Measurements from ENCODE around the gene PRTN3. TPM values are rescaled to one million over a fixed set of nuclear protein-coding genes. Genes with fewer than 3 reads are reported as not detected.

Gene PRTN3
- total and polyA plus RNA-seq, 4 donors = 0.17 to 225 (median 1.7) TPM

DNA sequence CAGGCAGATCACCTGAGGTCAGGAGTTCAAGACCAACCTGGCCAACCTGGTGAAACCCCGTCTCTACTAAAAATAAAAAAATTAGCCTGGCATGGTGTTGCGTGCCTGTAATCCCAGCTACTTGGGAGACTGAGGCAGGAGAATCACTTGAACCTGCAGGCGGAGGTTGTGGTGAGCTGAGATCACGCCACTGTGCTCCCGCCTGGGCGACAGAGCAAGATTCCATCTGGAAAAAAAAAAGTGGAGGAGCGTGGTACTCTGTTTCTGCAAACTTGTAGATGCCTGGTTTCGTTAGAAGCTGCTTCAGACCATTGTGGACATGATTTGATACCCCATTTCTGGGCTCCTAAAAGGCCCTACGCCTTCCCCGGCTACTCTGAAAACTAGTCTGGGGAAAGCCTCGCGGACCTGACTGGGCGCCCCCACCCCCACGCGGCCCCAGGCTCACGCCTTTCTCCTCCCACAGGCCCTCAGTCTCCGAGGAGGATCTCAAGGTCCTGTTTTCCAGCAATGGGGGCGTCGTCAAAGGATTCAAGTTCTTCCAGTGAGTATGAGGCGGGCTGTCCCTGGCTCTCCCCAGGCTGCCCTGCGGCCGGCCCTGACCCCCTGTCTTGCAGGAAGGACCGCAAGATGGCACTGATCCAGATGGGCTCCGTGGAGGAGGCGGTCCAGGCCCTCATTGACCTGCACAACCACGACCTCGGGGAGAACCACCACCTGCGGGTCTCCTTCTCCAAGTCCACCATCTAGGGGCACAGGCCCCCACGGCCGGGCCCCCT is 30.5 kb upstream of the PRTN3 start:
- no peaks in the 10 kb centered on the region for H3K9me3 ChIP-seq (ENCODE audit: control insufficient read depth in 4 of 4, low read length in 3 of 4)
- no peak overlapping the region for H3K27ac ChIP-seq (ENCODE audit: low read depth in 1 of 2, low read length in 2 of 2)
- DNase-seq (ENCODE audit: low spot score) = no peak
- H3K4me1 ChIP-seq (ENCODE audit: control insufficient read depth in 4 of 4, insufficient read depth in 4 of 4, low read length in 3 of 4) = no peaks in the 10 kb centered on the region
- peaks cover 31 to 59% (median 50%) of the 10 kb centered on the region in 4 donors for H3K36me3 ChIP-seq (ENCODE audit: control insufficient read depth in 4 of 4, insufficient read depth in 3 of 4, low read depth in 1 of 4, low read length in 3 of 4)
- no peaks in the 10 kb centered on the region for H3K27me3 ChIP-seq (ENCODE audit: control insufficient read depth in 4 of 4, insufficient read depth in 4 of 4, low read length in 3 of 4)
- TF ChIP-seq, protein P1, sequence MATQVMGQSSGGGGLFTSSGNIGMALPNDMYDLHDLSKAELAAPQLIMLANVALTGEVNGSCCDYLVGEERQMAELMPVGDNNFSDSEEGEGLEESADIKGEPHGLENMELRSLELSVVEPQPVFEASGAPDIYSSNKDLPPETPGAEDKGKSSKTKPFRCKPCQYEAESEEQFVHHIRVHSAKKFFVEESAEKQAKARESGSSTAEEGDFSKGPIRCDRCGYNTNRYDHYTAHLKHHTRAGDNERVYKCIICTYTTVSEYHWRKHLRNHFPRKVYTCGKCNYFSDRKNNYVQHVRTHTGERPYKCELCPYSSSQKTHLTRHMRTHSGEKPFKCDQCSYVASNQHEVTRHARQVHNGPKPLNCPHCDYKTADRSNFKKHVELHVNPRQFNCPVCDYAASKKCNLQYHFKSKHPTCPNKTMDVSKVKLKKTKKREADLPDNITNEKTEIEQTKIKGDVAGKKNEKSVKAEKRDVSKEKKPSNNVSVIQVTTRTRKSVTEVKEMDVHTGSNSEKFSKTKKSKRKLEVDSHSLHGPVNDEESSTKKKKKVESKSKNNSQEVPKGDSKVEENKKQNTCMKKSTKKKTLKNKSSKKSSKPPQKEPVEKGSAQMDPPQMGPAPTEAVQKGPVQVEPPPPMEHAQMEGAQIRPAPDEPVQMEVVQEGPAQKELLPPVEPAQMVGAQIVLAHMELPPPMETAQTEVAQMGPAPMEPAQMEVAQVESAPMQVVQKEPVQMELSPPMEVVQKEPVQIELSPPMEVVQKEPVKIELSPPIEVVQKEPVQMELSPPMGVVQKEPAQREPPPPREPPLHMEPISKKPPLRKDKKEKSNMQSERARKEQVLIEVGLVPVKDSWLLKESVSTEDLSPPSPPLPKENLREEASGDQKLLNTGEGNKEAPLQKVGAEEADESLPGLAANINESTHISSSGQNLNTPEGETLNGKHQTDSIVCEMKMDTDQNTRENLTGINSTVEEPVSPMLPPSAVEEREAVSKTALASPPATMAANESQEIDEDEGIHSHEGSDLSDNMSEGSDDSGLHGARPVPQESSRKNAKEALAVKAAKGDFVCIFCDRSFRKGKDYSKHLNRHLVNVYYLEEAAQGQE (IDR thresholded peaks at IDR 0.05) = no peak
- TF ChIP-seq HNF4G (IDR thresholded peaks at IDR 0.05) = no peak
- no peak for TF ChIP-seq EGR1 (IDR thresholded peaks at IDR 0.05; ENCODE audit: low read depth in 2 of 2)
- TF ChIP-seq, protein P2, sequence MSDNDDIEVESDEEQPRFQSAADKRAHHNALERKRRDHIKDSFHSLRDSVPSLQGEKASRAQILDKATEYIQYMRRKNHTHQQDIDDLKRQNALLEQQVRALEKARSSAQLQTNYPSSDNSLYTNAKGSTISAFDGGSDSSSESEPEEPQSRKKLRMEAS (IDR thresholded peaks at IDR 0.05) = no peak
- TF ChIP-seq RAD21 (IDR thresholded peaks at IDR 0.05) = no peak
- no peak for TF ChIP-seq YY1 (IDR thresholded peaks at IDR 0.05)
- TF ChIP-seq, protein P3, sequence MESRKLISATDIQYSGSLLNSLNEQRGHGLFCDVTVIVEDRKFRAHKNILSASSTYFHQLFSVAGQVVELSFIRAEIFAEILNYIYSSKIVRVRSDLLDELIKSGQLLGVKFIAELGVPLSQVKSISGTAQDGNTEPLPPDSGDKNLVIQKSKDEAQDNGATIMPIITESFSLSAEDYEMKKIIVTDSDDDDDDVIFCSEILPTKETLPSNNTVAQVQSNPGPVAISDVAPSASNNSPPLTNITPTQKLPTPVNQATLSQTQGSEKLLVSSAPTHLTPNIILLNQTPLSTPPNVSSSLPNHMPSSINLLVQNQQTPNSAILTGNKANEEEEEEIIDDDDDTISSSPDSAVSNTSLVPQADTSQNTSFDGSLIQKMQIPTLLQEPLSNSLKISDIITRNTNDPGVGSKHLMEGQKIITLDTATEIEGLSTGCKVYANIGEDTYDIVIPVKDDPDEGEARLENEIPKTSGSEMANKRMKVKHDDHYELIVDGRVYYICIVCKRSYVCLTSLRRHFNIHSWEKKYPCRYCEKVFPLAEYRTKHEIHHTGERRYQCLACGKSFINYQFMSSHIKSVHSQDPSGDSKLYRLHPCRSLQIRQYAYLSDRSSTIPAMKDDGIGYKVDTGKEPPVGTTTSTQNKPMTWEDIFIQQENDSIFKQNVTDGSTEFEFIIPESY (IDR thresholded peaks at IDR 0.05) = no peak
- no peak for TF ChIP-seq FOXA1 (IDR thresholded peaks at IDR 0.05)
- TF ChIP-seq FOXA2 (IDR thresholded peaks at IDR 0.05) = no peak
- TF ChIP-seq NR2F2 (IDR thresholded peaks at IDR 0.05) = no peak
- TF ChIP-seq, protein P4, sequence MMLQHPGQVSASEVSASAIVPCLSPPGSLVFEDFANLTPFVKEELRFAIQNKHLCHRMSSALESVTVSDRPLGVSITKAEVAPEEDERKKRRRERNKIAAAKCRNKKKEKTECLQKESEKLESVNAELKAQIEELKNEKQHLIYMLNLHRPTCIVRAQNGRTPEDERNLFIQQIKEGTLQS (IDR thresholded peaks at IDR 0.05) = no peak
- TF ChIP-seq GABPA (IDR thresholded peaks at IDR 0.05 in 1 of 2, conservative IDR thresholded peaks at IDR 0.05 in 1 of 2) = no peak
- no peak for TF ChIP-seq JUND (IDR thresholded peaks at IDR 0.05)
- no peak for TF ChIP-seq SP1 (IDR thresholded peaks at IDR 0.05)
- TF ChIP-seq RXRA (IDR thresholded peaks at IDR 0.05) = no peak
- TF ChIP-seq TAF1 (conservative IDR thresholded peaks at IDR 0.05) = no peak
- H3K9ac ChIP-seq (ENCODE audit: low read depth in 1 of 2, low read length in 2 of 2) = no peak overlapping the region
- WGBS = 89% methylated on average over 30 of the region's 30 CpGs
- no peak overlapping the region for H3K4me3 ChIP-seq (ENCODE audit: low read depth in 1 of 3, low read length in 3 of 3)

DNA sequence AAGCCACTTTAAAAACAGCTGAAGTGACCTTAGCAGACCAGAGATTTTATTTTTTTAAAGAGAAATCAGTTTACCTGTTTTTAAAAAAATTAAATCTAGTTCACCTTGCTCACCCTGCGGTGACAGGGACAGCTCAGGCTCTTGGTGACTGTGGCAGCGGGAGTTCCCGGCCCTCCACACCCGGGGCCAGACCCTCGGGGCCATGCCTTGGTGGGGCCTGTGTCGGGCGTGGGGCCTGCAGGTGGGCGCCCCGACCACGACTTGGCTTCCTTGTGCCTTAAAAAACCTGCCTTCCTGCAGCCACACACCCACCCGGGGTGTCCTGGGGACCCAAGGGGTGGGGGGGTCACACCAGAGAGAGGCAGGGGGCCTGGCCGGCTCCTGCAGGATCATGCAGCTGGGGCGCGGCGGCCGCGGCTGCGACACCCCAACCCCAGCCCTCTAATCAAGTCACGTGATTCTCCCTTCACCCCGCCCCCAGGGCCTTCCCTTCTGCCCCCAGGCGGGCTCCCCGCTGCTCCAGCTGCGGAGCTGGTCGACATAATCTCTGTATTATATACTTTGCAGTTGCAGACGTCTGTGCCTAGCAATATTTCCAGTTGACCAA is 29.8 kb upstream of the PRTN3 start:
- TF ChIP-seq FOXA2 (IDR thresholded peaks at IDR 0.05) = no peak
- no peak for TF ChIP-seq GABPA (IDR thresholded peaks at IDR 0.05 in 1 of 2, conservative IDR thresholded peaks at IDR 0.05 in 1 of 2)
- no peak for TF ChIP-seq YY1 (IDR thresholded peaks at IDR 0.05)
- TF ChIP-seq, protein P3 (IDR thresholded peaks at IDR 0.05) = no peak
- no peak for TF ChIP-seq NR2F2 (IDR thresholded peaks at IDR 0.05)
- TF ChIP-seq EGR1 (IDR thresholded peaks at IDR 0.05; ENCODE audit: low read depth in 2 of 2) = no peak
- TF ChIP-seq HNF4A (conservative IDR thresholded peaks at IDR 0.05) = no peak
- no peak for DNase-seq (ENCODE audit: low spot score)
- Histone ChIP-seq H3K27me3 (ENCODE audit: control insufficient read depth in 4 of 4, insufficient read depth in 4 of 4, low read length in 3 of 4) (no peaks in the 10 kb centered on the region), H3K27ac (ENCODE audit: low read depth in 1 of 2, low read length in 2 of 2) (no peak overlapping the region), H3K9ac (ENCODE audit: low read depth in 1 of 2, low read length in 2 of 2) (no peak overlapping the region), H3K9me3 (ENCODE audit: control insufficient read depth in 4 of 4, low read length in 3 of 4) (no peaks in the 10 kb centered on the region), H3K4me3 (ENCODE audit: low read depth in 1 of 3, low read length in 3 of 3) (no peak overlapping the region), H3K36me3 (ENCODE audit: control insufficient read depth in 4 of 4, insufficient read depth in 3 of 4, low read depth in 1 of 4, low read length in 3 of 4) (peaks cover 31 to 53% (median 43%) of the 10 kb centered on the region in 4 donors), H3K4me1 (ENCODE audit: control insufficient read depth in 4 of 4, insufficient read depth in 4 of 4, low read length in 3 of 4) (no peaks in the 10 kb centered on the region)
- 93% methylated on average over 25 of the region's 25 CpGs for WGBS

Data from liver (tissue), 9 donors.